Fibroblast of the aortic adventitia (primary cell): ENCODE data around the gene IL22. TPM values are rescaled to one million over a fixed set of nuclear protein-coding genes. Genes with fewer than 3 reads are reported as not detected.

Experiments
- DNase-seq: peaks from one replicate; pipeline ENCODE4 v3.0.0-alpha.2; 2010; ENCODE audit warnings: low read depth
- H3K4me3 ChIP-seq: 2 replicates; pipeline ENCODE4 v1.5.1; 2011; ENCODE audit warnings: low read depth, mild to moderate bottlenecking, control low read depth, low read length, moderate library complexity
- total RNA-seq: library from RNA; depleted of rRNA; stranded (reverse); fragments of >200 nt; gene quantifications from 2 replicates; pipeline ENCODE4 v1.2.3, GENCODE V29; 2012; ENCODE audit warnings: low replicate concordance
- TF ChIP-seq, protein P1 (sequence below): IDR thresholded peaks from 2 replicates; pipeline ENCODE4 v1.5.1; 2011; ENCODE audit warnings: mild to moderate bottlenecking, low read length, control low read depth, inconsistent platforms; ENCODE audit not compliant: insufficient read depth

The IL22 gene
- total RNA-seq, 1 donor, result not detected

GRCh38 chr12:68198507-68199086, 54.8 kb downstream of the IL22 start:
- no peak for DNase-seq
- TF ChIP-seq, protein P1, sequence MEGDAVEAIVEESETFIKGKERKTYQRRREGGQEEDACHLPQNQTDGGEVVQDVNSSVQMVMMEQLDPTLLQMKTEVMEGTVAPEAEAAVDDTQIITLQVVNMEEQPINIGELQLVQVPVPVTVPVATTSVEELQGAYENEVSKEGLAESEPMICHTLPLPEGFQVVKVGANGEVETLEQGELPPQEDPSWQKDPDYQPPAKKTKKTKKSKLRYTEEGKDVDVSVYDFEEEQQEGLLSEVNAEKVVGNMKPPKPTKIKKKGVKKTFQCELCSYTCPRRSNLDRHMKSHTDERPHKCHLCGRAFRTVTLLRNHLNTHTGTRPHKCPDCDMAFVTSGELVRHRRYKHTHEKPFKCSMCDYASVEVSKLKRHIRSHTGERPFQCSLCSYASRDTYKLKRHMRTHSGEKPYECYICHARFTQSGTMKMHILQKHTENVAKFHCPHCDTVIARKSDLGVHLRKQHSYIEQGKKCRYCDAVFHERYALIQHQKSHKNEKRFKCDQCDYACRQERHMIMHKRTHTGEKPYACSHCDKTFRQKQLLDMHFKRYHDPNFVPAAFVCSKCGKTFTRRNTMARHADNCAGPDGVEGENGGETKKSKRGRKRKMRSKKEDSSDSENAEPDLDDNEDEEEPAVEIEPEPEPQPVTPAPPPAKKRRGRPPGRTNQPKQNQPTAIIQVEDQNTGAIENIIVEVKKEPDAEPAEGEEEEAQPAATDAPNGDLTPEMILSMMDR, result no peak
- H3K4me3 ChIP-seq, result no peak overlapping the region

Other genes starting within 250 kb of the IL22 start
- gene IFNG, start 93.9 kb downstream of the IL22 start, total RNA-seq, result not detected in 2 replicates
- not detected in 2 replicates for gene IL26, start 27.8 kb downstream of the IL22 start, total RNA-seq
- 15.5 and 23.2 TPM in 2 replicates for gene MDM1, start 78.8 kb upstream of the IL22 start, total RNA-seq